Trophoblast cell (in vitro differentiated cells and primary cell): Measurements from ENCODE around the gene CCDC187.

Experiments
- DNase-seq, 2 donors: peaks; one replicate each; pipeline ENCODE4 v3.0.0-alpha.2; 2016
- H2AFZ ChIP-seq: 2 replicates; pipeline ENCODE4 v1.6.1; 2013; ENCODE audit warnings: low read length, moderate library complexity, mild to moderate bottlenecking; ENCODE audit not compliant: insufficient read depth, poor library complexity
- H2AK5ac ChIP-seq: 2 replicates; pipeline ENCODE4 v1.6.1; 2013; ENCODE audit warnings: mild to moderate bottlenecking, low read length
- H2BK120ac ChIP-seq: 2 replicates; pipeline ENCODE4 v1.6.1; 2013; ENCODE audit warnings: low read length, mild to moderate bottlenecking, moderate library complexity; ENCODE audit not compliant: insufficient read depth, poor library complexity
- H2BK12ac ChIP-seq: 2 replicates; pipeline ENCODE4 v1.6.1; 2013; ENCODE audit warnings: mild to moderate bottlenecking, low read length, moderate library complexity
- H2BK5ac ChIP-seq: 2 replicates; pipeline ENCODE4 v1.6.1; 2013; ENCODE audit warnings: low read length, low read depth, moderate library complexity, mild to moderate bottlenecking; ENCODE audit not compliant: poor library complexity
- H3K14ac ChIP-seq: 2 replicates; pipeline ENCODE4 v1.6.1; 2013; ENCODE audit warnings: mild to moderate bottlenecking, low read length
- H3K18ac ChIP-seq: 2 replicates; pipeline ENCODE4 v1.6.1; 2013; ENCODE audit warnings: mild to moderate bottlenecking, low read length
- H3K23ac ChIP-seq: 2 replicates; pipeline ENCODE4 v1.6.1; 2013; ENCODE audit warnings: low read length
- H3K27ac ChIP-seq: 2 replicates; pipeline ENCODE4 v1.5.1; 2013; ENCODE audit warnings: low read depth, mild to moderate bottlenecking, inconsistent platforms, low read length, moderate library complexity
- H3K27me3 ChIP-seq: 2 replicates; pipeline ENCODE4 v1.6.1; 2013; ENCODE audit warnings: inconsistent platforms, mild to moderate bottlenecking, low read length, moderate library complexity; ENCODE audit not compliant: insufficient read depth
- H3K36me3 ChIP-seq, 2 experiments: 1 replicate in 1 of 2; 2 replicates in 1 of 2; pipeline ENCODE4 v1.6.1; 2013; ENCODE audit warnings: low read length in 2 of 2, mild to moderate bottlenecking in 2 of 2, moderate library complexity in 1 of 2; ENCODE audit not compliant: insufficient read depth in 2 of 2, control insufficient read depth in 1 of 2
- H3K4ac ChIP-seq: 2 replicates; pipeline ENCODE4 v1.6.1; 2013; ENCODE audit warnings: low read depth, mild to moderate bottlenecking, low read length, moderate library complexity
- H3K4me1 ChIP-seq, 2 experiments: 1 replicate in 1 of 2; 2 replicates in 1 of 2; pipeline ENCODE4 v1.6.1; 2013; ENCODE audit warnings: low read length in 2 of 2, mild to moderate bottlenecking in 2 of 2, moderate library complexity in 1 of 2; ENCODE audit not compliant: insufficient read depth in 2 of 2, control insufficient read depth in 1 of 2
- H3K4me2 ChIP-seq: 2 replicates; pipeline ENCODE4 v1.6.1; 2013; ENCODE audit warnings: inconsistent platforms, mild to moderate bottlenecking, low read length, moderate library complexity
- H3K4me3 ChIP-seq: 2 replicates; pipeline ENCODE4 v1.5.1; 2013; ENCODE audit warnings: mild to moderate bottlenecking, low read depth, low read length, inconsistent platforms
- H3K79me1 ChIP-seq: one replicate; pipeline ENCODE4 v1.6.1; 2013; ENCODE audit warnings: low read length
- H3K79me2 ChIP-seq: 2 replicates; pipeline ENCODE4 v1.6.1; 2013; ENCODE audit warnings: low read length, mild to moderate bottlenecking; ENCODE audit not compliant: control insufficient read depth, insufficient read depth, poor library complexity
- H3K9ac ChIP-seq: 2 replicates; pipeline ENCODE4 v1.6.1; 2013; ENCODE audit warnings: mild to moderate bottlenecking, low read length
- H3K9me3 ChIP-seq: 2 replicates; pipeline ENCODE4 v1.6.1; 2013; ENCODE audit warnings: low read depth, mild to moderate bottlenecking, control low read depth, inconsistent platforms, low read length; ENCODE audit not compliant: insufficient read depth
- H4K12ac ChIP-seq: 2 replicates; pipeline ENCODE4 v1.6.1; 2013; ENCODE audit warnings: low read depth, mild to moderate bottlenecking, low read length, moderate library complexity
- H4K8ac ChIP-seq: 2 replicates; pipeline ENCODE4 v1.6.1; 2013; ENCODE audit warnings: low read depth, mild to moderate bottlenecking, low read length, moderate library complexity
- H4K91ac ChIP-seq: one replicate; pipeline ENCODE4 v1.6.1; 2013; ENCODE audit warnings: low read depth, mild to moderate bottlenecking, low read length, moderate library complexity
- WGBS: extraction: QIAGEN DNeasy Blood & Tissue Kit; methylation state at CpG from one replicate; pipeline ENCODE4 v1.1.7; 2013; ENCODE audit warnings: missing lambda C conversion rate; ENCODE audit not compliant: insufficient read length, insufficient coverage; ENCODE audit errors: extremely low coverage; 5-methylcytosine and 5-hydroxymethylcytosine counted together

CCDC187 gene

GRCh38 chr9:136218271-136218670 is 85.6 kb downstream of the CCDC187 start:
- no peak overlapping the region for H2BK12ac ChIP-seq
- H4K91ac ChIP-seq = no peak overlapping the region
- no peaks in the 10 kb centered on the region for H3K27me3 ChIP-seq
- H2AFZ ChIP-seq = no peak overlapping the region
- H3K36me3 ChIP-seq = peaks cover 8 to 14% of the 10 kb centered on the region in 2 experiments
- H3K79me2 ChIP-seq = no peaks in the 10 kb centered on the region
- no peak overlapping the region for H3K4me3 ChIP-seq
- WGBS = no CpG with 5 or more reads among the region's 16 CpGs
- H3K23ac ChIP-seq = no peak overlapping the region
- no peak overlapping the region for H2BK120ac ChIP-seq
- no peaks in the 10 kb centered on the region for H3K4me1 ChIP-seq
- H3K4ac ChIP-seq = no peak overlapping the region
- H3K27ac ChIP-seq = no peak overlapping the region
- no peaks in the 10 kb centered on the region for H3K79me1 ChIP-seq
- no peak for DNase-seq
- no peak overlapping the region for H4K12ac ChIP-seq
- H3K9me3 ChIP-seq = peaks cover 3% of the 10 kb centered on the region
- H3K9ac ChIP-seq = no peak overlapping the region
- no peak overlapping the region for H3K4me2 ChIP-seq
- H2BK5ac ChIP-seq = no peak overlapping the region
- no peak overlapping the region for H2AK5ac ChIP-seq
- no peak overlapping the region for H3K18ac ChIP-seq
- H3K14ac ChIP-seq = no peak overlapping the region
- no peak overlapping the region for H4K8ac ChIP-seq

GRCh38 chr9:136216541-136217244 is 87.2 kb downstream of the CCDC187 start:
- H2AFZ ChIP-seq = no peak overlapping the region
- H3K18ac ChIP-seq = no peak overlapping the region
- no peaks in the 10 kb centered on the region for H3K79me2 ChIP-seq
- no peaks in the 10 kb centered on the region for H3K4me1 ChIP-seq
- H3K4me3 ChIP-seq = no peak overlapping the region
- no peak overlapping the region for H4K12ac ChIP-seq
- no peak overlapping the region for H4K8ac ChIP-seq
- no peak overlapping the region for H3K9ac ChIP-seq
- no peak overlapping the region for H3K27ac ChIP-seq
- peaks cover 8 to 14% of the 10 kb centered on the region in 2 experiments for H3K36me3 ChIP-seq
- H3K27me3 ChIP-seq = no peaks in the 10 kb centered on the region
- H3K4ac ChIP-seq = no peak overlapping the region
- no CpG with 5 or more reads among the region's 37 CpGs for WGBS
- H3K14ac ChIP-seq = no peak overlapping the region
- no peak overlapping the region for H2BK5ac ChIP-seq
- H3K9me3 ChIP-seq = peaks cover 3% of the 10 kb centered on the region
- H4K91ac ChIP-seq = no peak overlapping the region
- H2AK5ac ChIP-seq = no peak overlapping the region
- no peaks in the 10 kb centered on the region for H3K79me1 ChIP-seq
- H2BK120ac ChIP-seq = no peak overlapping the region
- no peak overlapping the region for H2BK12ac ChIP-seq
- DNase-seq = no peak
- H3K23ac ChIP-seq = no peak overlapping the region
- H3K4me2 ChIP-seq = no peak overlapping the region

DNA sequence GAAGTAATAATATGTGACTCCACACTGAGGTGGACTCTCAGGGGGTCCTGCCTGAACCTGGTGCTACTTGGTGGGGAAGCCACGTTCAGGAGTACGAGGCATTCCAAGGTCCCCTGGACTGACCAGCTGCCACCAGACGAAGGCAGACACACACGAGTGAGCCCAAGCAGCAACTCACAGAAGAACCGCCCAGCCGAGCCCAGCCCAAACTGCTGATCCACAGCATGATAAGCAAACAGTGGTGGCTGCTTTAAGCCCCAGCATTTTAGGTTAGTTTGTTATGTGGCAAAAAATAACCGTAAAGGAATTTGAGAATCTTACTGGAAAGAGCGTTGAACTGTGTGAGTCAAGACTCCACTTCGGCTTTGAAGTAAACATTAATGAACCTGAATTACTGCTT is 90.2 kb downstream of the CCDC187 start:
- Histone ChIP-seq H4K12ac (no peak overlapping the region), H2BK5ac (no peak overlapping the region), H4K8ac (no peak overlapping the region), H3K4me2 (no peak overlapping the region), H3K4me3 (no peak overlapping the region), H3K14ac (no peak overlapping the region), H3K18ac (no peak overlapping the region), H2AK5ac (no peak overlapping the region), H3K36me3 (peaks cover 11 to 14% of the 10 kb centered on the region in 2 experiments), H3K4me1 (no peaks in the 10 kb centered on the region), H3K9me3 (peaks cover 3% of the 10 kb centered on the region), H2AFZ (no peak overlapping the region), H4K91ac (no peak overlapping the region), H3K4ac (no peak overlapping the region), H3K79me2 (no peaks in the 10 kb centered on the region), H3K23ac (no peak overlapping the region), H3K27ac (no peak overlapping the region), H2BK12ac (no peak overlapping the region), H3K9ac (no peak overlapping the region), H2BK120ac (no peak overlapping the region), H3K27me3 (no peaks in the 10 kb centered on the region), H3K79me1 (no peaks in the 10 kb centered on the region)
- WGBS = no CpG with 5 or more reads among the region's 9 CpGs
- no peak for DNase-seq

GRCh38 chr9:136212345-136212950 is 91.4 kb downstream of the CCDC187 start:
- H2AK5ac ChIP-seq = no peak overlapping the region
- no peak overlapping the region for H3K27ac ChIP-seq
- H2BK5ac ChIP-seq = no peak overlapping the region
- H4K91ac ChIP-seq = no peak overlapping the region
- no peak overlapping the region for H4K12ac ChIP-seq
- no peak overlapping the region for H2AFZ ChIP-seq
- WGBS = no CpG with 5 or more reads among the region's 28 CpGs
- no peak overlapping the region for H3K4me2 ChIP-seq
- no peak overlapping the region for H3K18ac ChIP-seq
- H3K36me3 ChIP-seq = peaks cover 11 to 13% of the 10 kb centered on the region in 2 experiments
- H2BK120ac ChIP-seq = no peak overlapping the region
- H2BK12ac ChIP-seq = no peak overlapping the region
- H3K9ac ChIP-seq = no peak overlapping the region
- H3K23ac ChIP-seq = no peak overlapping the region
- no peaks in the 10 kb centered on the region for H3K27me3 ChIP-seq
- no peaks in the 10 kb centered on the region for H3K79me1 ChIP-seq
- H4K8ac ChIP-seq = no peak overlapping the region
- peaks cover 3% of the 10 kb centered on the region for H3K9me3 ChIP-seq
- H3K4me3 ChIP-seq = no peak overlapping the region
- no peak overlapping the region for H3K4ac ChIP-seq
- H3K14ac ChIP-seq = no peak overlapping the region
- H3K79me2 ChIP-seq = no peaks in the 10 kb centered on the region
- no peaks in the 10 kb centered on the region for H3K4me1 ChIP-seq
- no peak for DNase-seq
